ENCODE results near the gene NAALADL2. TPM values are rescaled to one million over a fixed set of nuclear protein-coding genes. Genes with fewer than 3 reads are reported as not detected.

NAALADL2 gene
- polyA plus RNA-seq, 3 donors, result not detected

DNA sequence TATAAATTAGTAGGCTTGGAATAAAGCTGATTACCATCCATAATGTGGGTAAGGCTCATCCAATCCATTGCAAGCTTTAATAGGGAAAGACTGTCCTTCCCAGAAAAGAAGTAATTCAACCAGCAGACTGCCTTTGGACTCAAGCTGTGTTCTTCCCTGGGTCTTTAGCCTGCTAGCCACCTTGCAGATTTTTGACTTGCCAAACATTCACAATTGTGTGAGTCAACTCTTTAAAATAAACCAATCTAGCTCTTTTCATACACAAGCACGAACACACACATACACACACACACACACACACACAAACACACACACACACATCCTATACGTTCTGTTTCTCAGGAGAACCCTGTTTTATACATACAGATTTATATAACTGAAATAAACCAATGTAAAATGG lies 248.1 kb downstream of the NAALADL2 start:
- no peaks in the 10 kb centered on the region for H3K27me3 Mint-ChIP-seq (ENCODE audit: low read depth in 3 of 3)
- no CpG with 5 or more reads among the region's 2 CpGs for WGBS (ENCODE audit: insufficient coverage)
- no peaks in the 10 kb centered on the region for H3K4me1 Mint-ChIP-seq
- no peaks in the 10 kb centered on the region for H3K9me3 ChIP-seq (replicated peaks in 1 of 2; ENCODE audit: control insufficient read depth in 1 of 2, insufficient read depth in 1 of 2, low read length in 2 of 2)
- H3K27ac Mint-ChIP-seq, result no peak overlapping the region
- H3K4me2 ChIP-seq (replicated peaks; ENCODE audit: extremely low read depth, low read length, poor library complexity, severe bottlenecking), result no peak overlapping the region
- no peaks in the 10 kb centered on the region for H3K79me2 ChIP-seq (ENCODE audit: insufficient read depth, low read length)
- no peaks in the 10 kb centered on the region for H3K4me1 ChIP-seq (ENCODE audit: control insufficient read depth in 1 of 2, insufficient read depth in 2 of 2, low read length in 2 of 2)
- H3K27ac ChIP-seq (ENCODE audit: low read depth in 1 of 2, low read length in 2 of 2), result no peak overlapping the region
- H4K20me1 ChIP-seq (ENCODE audit: insufficient read depth, low read length), result no peaks in the 10 kb centered on the region
- no peak for DNase-seq
- TF ChIP-seq, protein P1, sequence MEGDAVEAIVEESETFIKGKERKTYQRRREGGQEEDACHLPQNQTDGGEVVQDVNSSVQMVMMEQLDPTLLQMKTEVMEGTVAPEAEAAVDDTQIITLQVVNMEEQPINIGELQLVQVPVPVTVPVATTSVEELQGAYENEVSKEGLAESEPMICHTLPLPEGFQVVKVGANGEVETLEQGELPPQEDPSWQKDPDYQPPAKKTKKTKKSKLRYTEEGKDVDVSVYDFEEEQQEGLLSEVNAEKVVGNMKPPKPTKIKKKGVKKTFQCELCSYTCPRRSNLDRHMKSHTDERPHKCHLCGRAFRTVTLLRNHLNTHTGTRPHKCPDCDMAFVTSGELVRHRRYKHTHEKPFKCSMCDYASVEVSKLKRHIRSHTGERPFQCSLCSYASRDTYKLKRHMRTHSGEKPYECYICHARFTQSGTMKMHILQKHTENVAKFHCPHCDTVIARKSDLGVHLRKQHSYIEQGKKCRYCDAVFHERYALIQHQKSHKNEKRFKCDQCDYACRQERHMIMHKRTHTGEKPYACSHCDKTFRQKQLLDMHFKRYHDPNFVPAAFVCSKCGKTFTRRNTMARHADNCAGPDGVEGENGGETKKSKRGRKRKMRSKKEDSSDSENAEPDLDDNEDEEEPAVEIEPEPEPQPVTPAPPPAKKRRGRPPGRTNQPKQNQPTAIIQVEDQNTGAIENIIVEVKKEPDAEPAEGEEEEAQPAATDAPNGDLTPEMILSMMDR (IDR thresholded peaks at IDR 0.05), result no peak
- peaks cover 0 to 7% (median 0%) of the 10 kb centered on the region in 7 donors for H3K9me3 Mint-ChIP-seq
- no peak overlapping the region for H3K4me3 ChIP-seq (replicated peaks in 1 of 3; ENCODE audit: low read depth in 2 of 3, low read length in 3 of 3)
- no peaks in the 10 kb centered on the region for H3K36me3 ChIP-seq (replicated peaks in 1 of 2; ENCODE audit: control insufficient read depth in 1 of 2, insufficient read depth in 2 of 2, low read length in 2 of 2)
- intact Hi-C loops (cut with micrococcal nuclease), result no loop called here
- H3K4me3 Mint-ChIP-seq, result no peak overlapping the region
- H3K9ac ChIP-seq (ENCODE audit: insufficient read depth, low read length, poor library complexity, severe bottlenecking), result no peak overlapping the region
- no peak overlapping the region for H2AFZ ChIP-seq (ENCODE audit: insufficient read depth, low read depth, low read length, poor library complexity, severe bottlenecking)
- H3K36me3 Mint-ChIP-seq, result no peaks in the 10 kb centered on the region
- no peaks in the 10 kb centered on the region for H3K27me3 ChIP-seq (ENCODE audit: control insufficient read depth in 2 of 2, insufficient read depth in 2 of 2, low read length in 2 of 2)

DNA sequence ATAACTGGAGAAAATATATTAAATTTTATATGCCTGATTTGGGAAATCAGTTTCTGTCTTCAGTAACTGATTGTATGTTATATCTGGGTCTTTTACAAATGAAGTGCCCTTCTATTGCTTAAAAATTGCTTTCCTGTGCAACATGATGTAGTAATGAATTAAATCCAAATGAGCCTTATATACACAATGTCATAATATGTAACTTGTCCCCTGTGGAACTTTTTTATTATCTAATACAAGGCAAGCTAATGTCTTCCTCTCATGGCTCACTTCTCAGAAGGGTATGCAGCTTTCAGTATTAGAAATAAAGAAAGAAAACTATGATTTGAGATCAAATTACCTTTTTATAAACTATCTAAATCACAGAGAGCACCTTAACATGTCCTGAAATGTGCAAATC lies 248.9 kb downstream of the NAALADL2 start:
- Mint-ChIP-seq H3K36me3 (no peaks in the 10 kb centered on the region), H3K9me3 (peaks cover 0 to 6% (median 0%) of the 10 kb centered on the region in 7 donors), H3K4me1 (no peaks in the 10 kb centered on the region), H3K27ac (no peak overlapping the region), H3K4me3 (no peak overlapping the region), H3K27me3 (ENCODE audit: low read depth in 3 of 3) (no peaks in the 10 kb centered on the region)
- no peak for DNase-seq
- no peaks in the 10 kb centered on the region for H3K27me3 ChIP-seq (ENCODE audit: control insufficient read depth in 2 of 2, insufficient read depth in 2 of 2, low read length in 2 of 2)
- H2AFZ ChIP-seq (ENCODE audit: insufficient read depth, low read depth, low read length, poor library complexity, severe bottlenecking), result no peak overlapping the region
- H4K20me1 ChIP-seq (ENCODE audit: insufficient read depth, low read length), result no peaks in the 10 kb centered on the region
- no peak overlapping the region for H3K9ac ChIP-seq (ENCODE audit: insufficient read depth, low read length, poor library complexity, severe bottlenecking)
- TF ChIP-seq, protein P1 (IDR thresholded peaks at IDR 0.05), result no peak
- no peaks in the 10 kb centered on the region for H3K79me2 ChIP-seq (ENCODE audit: insufficient read depth, low read length)
- intact Hi-C loops (cut with micrococcal nuclease), result no loop called here
- H3K27ac ChIP-seq (ENCODE audit: low read depth in 1 of 2, low read length in 2 of 2), result no peak overlapping the region
- H3K4me3 ChIP-seq (replicated peaks in 1 of 3; ENCODE audit: low read depth in 2 of 3, low read length in 3 of 3), result no peak overlapping the region
- no peaks in the 10 kb centered on the region for H3K36me3 ChIP-seq (replicated peaks in 1 of 2; ENCODE audit: control insufficient read depth in 1 of 2, insufficient read depth in 2 of 2, low read length in 2 of 2)
- H3K9me3 ChIP-seq (replicated peaks in 1 of 2; ENCODE audit: control insufficient read depth in 1 of 2, insufficient read depth in 1 of 2, low read length in 2 of 2), result no peaks in the 10 kb centered on the region
- H3K4me1 ChIP-seq (ENCODE audit: control insufficient read depth in 1 of 2, insufficient read depth in 2 of 2, low read length in 2 of 2), result no peaks in the 10 kb centered on the region
- no peak overlapping the region for H3K4me2 ChIP-seq (replicated peaks; ENCODE audit: extremely low read depth, low read length, poor library complexity, severe bottlenecking)

All from CD14-positive monocyte (primary cell).